Spleen (tissue), 11 donors: Measurements from ENCODE around the gene TFPI. TPM values are rescaled to one million over a fixed set of nuclear protein-coding genes. Genes with fewer than 3 reads are reported as not detected.

Source experiments
- DNase-seq: peaks from one replicate; pipeline ENCODE4 v3.0.0-alpha.2; 2020
- H3K27ac ChIP-seq, 8 donors: fragments of 200-600 bp; sonication (generic) in 7 of 8; 1 replicate in 4 of 8; 2 replicates in 4 of 8; pipeline versions ENCODE4 v1.5.0 to v1.8.0; 2016 to 2021; ENCODE audit warnings: inconsistent platforms in 4 of 8, mild to moderate bottlenecking in 4 of 8, moderate library complexity in 1 of 8
- H3K27me3 ChIP-seq, 7 donors: fragments of 200-600 bp; sonication (generic) in 6 of 7; replicated peaks in 1 of 7; 1 replicate in 4 of 7; 2 replicates in 3 of 7; pipeline versions ENCODE4 v1.5.0 to v1.8.0; 2016 to 2021; ENCODE audit warnings: inconsistent platforms in 3 of 7, mild to moderate bottlenecking in 1 of 7
- H3K36me3 ChIP-seq, 6 donors: fragments of 200-600 bp; sonication (generic) in 5 of 6; 1 replicate in 4 of 6; 2 replicates in 2 of 6; pipeline versions ENCODE4 v1.5.0 to v1.8.0; 2016 to 2021; ENCODE audit warnings: inconsistent platforms in 2 of 6
- H3K4me1 ChIP-seq, 6 donors: fragments of 200-600 bp; sonication (generic) in 5 of 6; 1 replicate in 3 of 6; 2 replicates in 3 of 6; pipeline versions ENCODE4 v1.5.0 to v1.8.0; 2016 to 2021; ENCODE audit warnings: inconsistent platforms in 3 of 6
- H3K4me3 ChIP-seq, 8 donors: fragments of 200-600 bp; sonication (generic) in 7 of 8; 1 replicate in 4 of 8; 2 replicates in 4 of 8; pipeline versions ENCODE4 v1.5.0 to v1.8.0; 2016 to 2021; ENCODE audit warnings: inconsistent platforms in 4 of 8, mild to moderate bottlenecking in 4 of 8, moderate library complexity in 2 of 8
- H3K9me3 ChIP-seq, 8 donors: fragments of 200-600 bp; sonication (generic) in 7 of 8; 1 replicate in 4 of 8; 2 replicates in 4 of 8; pipeline versions ENCODE4 v1.5.0 to v1.8.0; 2016 to 2021; ENCODE audit warnings: inconsistent platforms in 4 of 8
- CTCF ChIP-seq, 11 experiments: fragments of 200-600 bp in 7 of 11; fragments of 450-650 bp in 4 of 11; sonication (generic) in 4 of 11; IDR thresholded peaks in 8 of 11; conservative IDR thresholded peaks in 3 of 11; 1 replicate in 7 of 11; 2 replicates in 4 of 11; pipeline versions ENCODE4 v1.4.0 to v1.8.0; 2016 to 2021; ENCODE audit warnings: antibody characterized with exemption in 11 of 11, inconsistent platforms in 4 of 11, mild to moderate bottlenecking in 1 of 11
- POLR2A ChIP-seq, 3 donors: fragments of 450-650 bp; IDR thresholded peaks; one replicate each; pipeline ENCODE4 v1.5.1; 2017; ENCODE audit warnings: antibody characterized with exemption in 3 of 3, mild to moderate bottlenecking in 1 of 3
- POLR2AphosphoS5 ChIP-seq, 3 donors: sonication (generic); formaldehyde crosslinking; IDR thresholded peaks; one replicate each; pipeline ENCODE4 v1.5.1; 2017; ENCODE audit warnings: antibody characterized with exemption in 3 of 3
- WGBS, 5 donors: extraction: QIAGEN DNeasy Blood & Tissue Kit in 3 of 5; methylation state at CpG; one replicate each; pipeline versions ENCODE4 v1.1.5 to v1.1.7; 2013 to 2018; 5-methylcytosine and 5-hydroxymethylcytosine counted together
- intact Hi-C: fragments of 100-400 bp; cut with DNase I; formaldehyde crosslinking; loops from one replicate; pipeline ENCODE4 v1.15.0; 2023; ENCODE audit warnings: low total_unique reads
- polyA plus RNA-seq, 3 donors: library from polyadenylated mRNA; stranded (reverse); fragments of 200-250 nt; gene quantifications; one replicate each; pipeline ENCODE4 v1.2.1, GENCODE V29; 2013
- total RNA-seq, 7 donors: library from RNA; depleted of rRNA in 3 of 7; stranded (reverse); fragments of >200 nt in 3 of 7; fragmentation: NEBNext Ultra II Directional in 4 of 7; extraction: Animal tissue kit (Norgen Biotek cat#: 25700) in 4 of 7; gene quantifications; one replicate each; pipeline versions ENCODE4 v1.1.0 to v1.2.1, GENCODE V29; 2016 to 2021
- donor health status: healthy with polysubstance abuse.
- donor health status: DM: no; HTN: no; CAD: no; lungs with moderate emphysema.
- donor health status: DM: no; HTN: no; CAD: no.
- donor health status: Bipolar disorder and iron deficiency.
- donor health status: healthy.
- donor health status: DM: no; HTN: no; CAD: no.
- donor health status: DM: yes; HTN: yes; CAD: no.

TFPI gene
- total and polyA plus RNA-seq, 10 donors = 7.4 to 117 (median 44.8) TPM

DNA sequence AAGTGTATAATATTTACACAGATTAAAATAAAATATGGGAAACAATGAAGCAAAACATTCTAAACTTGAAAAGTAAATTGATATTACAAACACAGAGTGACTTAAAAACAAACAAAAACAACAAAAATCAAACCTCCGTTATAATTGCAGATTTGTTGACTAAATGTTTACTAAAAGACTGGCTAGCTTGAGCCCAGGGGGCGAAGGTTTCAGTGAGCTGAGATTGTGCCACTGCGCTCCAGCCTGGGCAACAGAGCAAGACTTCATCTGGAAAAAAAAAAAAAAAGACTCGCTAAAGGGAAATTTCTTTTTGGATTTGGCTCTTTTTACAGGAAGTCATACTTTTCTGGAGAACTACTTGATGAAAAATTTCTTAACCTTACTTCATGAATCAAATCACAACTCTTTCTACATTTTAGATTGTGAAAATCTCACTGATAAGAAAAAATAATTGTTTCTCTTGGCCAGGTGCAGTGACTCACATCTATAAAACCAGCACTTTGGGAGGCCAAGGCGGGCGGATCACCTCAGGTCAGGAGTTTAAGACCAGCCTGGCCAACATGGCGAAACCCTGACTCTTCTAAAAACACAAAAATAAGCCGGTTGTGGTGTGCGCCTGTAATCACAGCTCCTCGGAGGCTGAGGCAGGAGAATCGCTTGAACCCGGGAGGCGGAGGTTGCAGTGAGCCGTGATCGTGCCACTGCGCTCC, 9.7 kb downstream of the TFPI start:
- Histone ChIP-seq H3K36me3 (no peaks in the 10 kb centered on the region), H3K9me3 (no peaks in the 10 kb centered on the region), H3K27me3 (no peaks in the 10 kb centered on the region), H3K4me3 (no peak overlapping the region), H3K27ac (peak overlapping the region in 1 of 8 donors; percentile 26), H3K4me1 (peaks cover 0 to 37% (median 8%) of the 10 kb centered on the region in 6 donors)
- WGBS, 5 donors = 84 to 96% (median 93%) methylated on average over 16 of the region's 16 CpGs
- no peak for DNase-seq
- intact Hi-C loops = no loop called here
- TF ChIP-seq CTCF (IDR thresholded peaks at IDR 0.05 in 8 of 11, conservative IDR thresholded peaks at IDR 0.05 in 3 of 11) = no peak
- no peak for TF ChIP-seq POLR2A (IDR thresholded peaks at IDR 0.05)
- no peak for TF ChIP-seq POLR2AphosphoS5 (IDR thresholded peaks at IDR 0.05)

DNA sequence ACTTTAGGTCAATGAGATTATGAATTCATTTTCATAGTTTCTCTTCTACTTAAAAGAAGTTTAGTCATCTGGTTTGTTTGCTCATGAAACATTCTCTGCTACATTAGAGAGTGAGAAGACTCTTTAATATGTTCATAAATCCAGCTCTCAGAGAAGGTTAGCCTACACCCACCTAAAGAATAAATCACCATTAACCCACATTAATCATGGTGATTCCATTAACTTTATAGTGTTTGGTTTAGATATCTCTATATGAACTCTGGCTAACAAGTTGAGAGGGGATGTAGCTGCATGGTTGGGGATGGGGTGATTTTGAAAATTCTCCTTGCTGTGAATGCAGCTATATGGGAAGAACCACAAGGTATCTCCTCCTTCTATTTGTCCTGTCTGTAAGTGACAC, 10.7 kb downstream of the TFPI start:
- no peaks in the 10 kb centered on the region for H3K27me3 ChIP-seq
- no peak overlapping the region for H3K27ac ChIP-seq
- intact Hi-C loops = no loop called here
- H3K9me3 ChIP-seq = peaks cover 0 to under 1% (median 0%) of the 10 kb centered on the region in 8 donors
- TF ChIP-seq CTCF (IDR thresholded peaks at IDR 0.05 in 8 of 11, conservative IDR thresholded peaks at IDR 0.05 in 3 of 11) (no peak), POLR2AphosphoS5 (IDR thresholded peaks at IDR 0.05) (no peak), POLR2A (IDR thresholded peaks at IDR 0.05) (no peak)
- no peak for DNase-seq
- peaks cover 0 to 28% (median 6%) of the 10 kb centered on the region in 6 donors for H3K4me1 ChIP-seq
- no peak overlapping the region for H3K4me3 ChIP-seq
- no peaks in the 10 kb centered on the region for H3K36me3 ChIP-seq

GRCh38 chr2:187542123-187542522, 12.1 kb downstream of the TFPI start:
- DNase-seq = no peak
- Histone ChIP-seq H3K4me3 (no peak overlapping the region), H3K36me3 (no peaks in the 10 kb centered on the region), H3K9me3 (peaks cover 0 to 13% (median 7%) of the 10 kb centered on the region in 8 donors), H3K27ac (peak overlapping the region; percentile 4 to 72 (median 66)), H3K27me3 (no peaks in the 10 kb centered on the region), H3K4me1 (peaks cover 0 to 25% (median 6%) of the 10 kb centered on the region in 6 donors)
- TF ChIP-seq POLR2A (IDR thresholded peaks at IDR 0.05) = no peak
- TF ChIP-seq CTCF (IDR thresholded peaks at IDR 0.05 in 8 of 11, conservative IDR thresholded peaks at IDR 0.05 in 3 of 11) = no peak
- no peak for TF ChIP-seq POLR2AphosphoS5 (IDR thresholded peaks at IDR 0.05)
- 83 to 91% (median 86%) methylated on average over 2 of the region's 2 CpGs for WGBS, 5 donors
- intact Hi-C loops = no loop called here
